Measurements from ENCODE around the gene TRIM66.

TRIM66 gene

GRCh38 chr11:8586184-8586583, 96.3 kb downstream of the TRIM66 start:
- TF ChIP-seq CTCF (IDR thresholded peaks at IDR 0.05; ENCODE audit: poor library complexity, severe bottlenecking) = no peak
- H3K4me3 ChIP-seq (ENCODE audit: severe bottlenecking) = no peak overlapping the region
- no peaks in the 10 kb centered on the region for H3K9me3 ChIP-seq (ENCODE audit: severe bottlenecking)
- H3K4me1 ChIP-seq (ENCODE audit: insufficient read depth, poor library complexity, severe bottlenecking) = no peaks in the 10 kb centered on the region
- ATAC-seq (ENCODE audit: low read depth) (no peak), DNase-seq (ENCODE audit: low spot score) (no peak)
- H3K27me3 ChIP-seq (ENCODE audit: insufficient read depth, poor library complexity, severe bottlenecking) = no peaks in the 10 kb centered on the region
- H3K36me3 ChIP-seq (ENCODE audit: low read depth) = no peaks in the 10 kb centered on the region
- no peak overlapping the region for H3K27ac ChIP-seq (ENCODE audit: poor library complexity, severe bottlenecking)

GRCh38 chr11:8584511-8584910, 98.0 kb downstream of the TRIM66 start:
- Histone ChIP-seq H3K9me3 (ENCODE audit: severe bottlenecking) (no peaks in the 10 kb centered on the region), H3K4me1 (ENCODE audit: insufficient read depth, poor library complexity, severe bottlenecking) (no peaks in the 10 kb centered on the region), H3K27ac (ENCODE audit: poor library complexity, severe bottlenecking) (no peak overlapping the region), H3K27me3 (ENCODE audit: insufficient read depth, poor library complexity, severe bottlenecking) (no peaks in the 10 kb centered on the region), H3K4me3 (ENCODE audit: severe bottlenecking) (no peak overlapping the region), H3K36me3 (ENCODE audit: low read depth) (no peaks in the 10 kb centered on the region)
- DNase-seq (ENCODE audit: low spot score) = no peak
- no peak for TF ChIP-seq CTCF (IDR thresholded peaks at IDR 0.05; ENCODE audit: poor library complexity, severe bottlenecking)
- no peak for ATAC-seq (ENCODE audit: low read depth)

- Histone ChIP-seq H3K27ac (ENCODE audit: poor library complexity, severe bottlenecking) (no peak overlapping the region), H3K9me3 (ENCODE audit: severe bottlenecking) (no peaks in the 10 kb centered on the region), H3K4me1 (ENCODE audit: insufficient read depth, poor library complexity, severe bottlenecking) (no peaks in the 10 kb centered on the region), H3K4me3 (ENCODE audit: severe bottlenecking) (no peak overlapping the region), H3K27me3 (ENCODE audit: insufficient read depth, poor library complexity, severe bottlenecking) (no peaks in the 10 kb centered on the region), H3K36me3 (ENCODE audit: low read depth) (no peaks in the 10 kb centered on the region)
- TF ChIP-seq CTCF (IDR thresholded peaks at IDR 0.05; ENCODE audit: poor library complexity, severe bottlenecking) = no peak
- ATAC-seq (ENCODE audit: low read depth) = no peak
- DNase-seq (ENCODE audit: low spot score) = no peak
Measured at GRCh38 chr11:8584082-8584481, 98.4 kb downstream of the TRIM66 start.

GRCh38 chr11:8581300-8581699, 101.2 kb downstream of the TRIM66 start:
- DNase-seq (ENCODE audit: low spot score) (no peak), ATAC-seq (ENCODE audit: low read depth) (no peak; the same call in 2 of the 3 replicates)
- Histone ChIP-seq H3K4me3 (ENCODE audit: severe bottlenecking) (no peak overlapping the region), H3K4me1 (ENCODE audit: insufficient read depth, poor library complexity, severe bottlenecking) (no peaks in the 10 kb centered on the region), H3K27ac (ENCODE audit: poor library complexity, severe bottlenecking) (no peak overlapping the region), H3K9me3 (ENCODE audit: severe bottlenecking) (no peaks in the 10 kb centered on the region), H3K27me3 (ENCODE audit: insufficient read depth, poor library complexity, severe bottlenecking) (no peaks in the 10 kb centered on the region), H3K36me3 (ENCODE audit: low read depth) (no peaks in the 10 kb centered on the region)
- TF ChIP-seq CTCF (IDR thresholded peaks at IDR 0.05; ENCODE audit: poor library complexity, severe bottlenecking) = no peak

GRCh38 chr11:8577791-8578581, 104.5 kb downstream of the TRIM66 start:
- H3K27ac ChIP-seq (ENCODE audit: poor library complexity, severe bottlenecking) = no peak overlapping the region
- no peaks in the 10 kb centered on the region for H3K36me3 ChIP-seq (ENCODE audit: low read depth)
- H3K9me3 ChIP-seq (ENCODE audit: severe bottlenecking) = no peaks in the 10 kb centered on the region
- H3K4me3 ChIP-seq (ENCODE audit: severe bottlenecking) = no peak overlapping the region
- ATAC-seq (ENCODE audit: low read depth) (peak; percentile 51; the same call in 2 of the 3 replicates), DNase-seq (ENCODE audit: low spot score) (no peak)
- no peaks in the 10 kb centered on the region for H3K4me1 ChIP-seq (ENCODE audit: insufficient read depth, poor library complexity, severe bottlenecking)
- no peaks in the 10 kb centered on the region for H3K27me3 ChIP-seq (ENCODE audit: insufficient read depth, poor library complexity, severe bottlenecking)
- no peak for TF ChIP-seq CTCF (IDR thresholded peaks at IDR 0.05; ENCODE audit: poor library complexity, severe bottlenecking)

Measured in RWPE2 (cell line).